GM12878 (cell line): ENCODE measurements around the gene PIWIL4.

Experiments
- CTCF ChIP-seq, 3 experiments: IDR thresholded peaks in 2 of 3; conservative IDR thresholded peaks in 1 of 3; 2 replicates each; pipeline ENCODE4 v1.5.1; 2011; ENCODE audit warnings: low read depth in 3 of 3, low read length in 3 of 3, mild to moderate bottlenecking in 3 of 3, control low read depth in 2 of 3, moderate library complexity in 2 of 3, inconsistent platforms in 1 of 3, mixed read lengths in 1 of 3; ENCODE audit not compliant: control insufficient read depth in 2 of 3, insufficient read depth in 1 of 3; ENCODE audit errors: extremely low read depth in 1 of 3
- EGR1 ChIP-seq, 2 experiments: IDR thresholded peaks; 1 replicate in 1 of 2; 2 replicates in 1 of 2; pipeline ENCODE4 v1.6.1; 2011 to 2012; ENCODE audit warnings: low read depth in 2 of 2, low read length in 2 of 2, borderline replicate concordance in 1 of 2, mild to moderate bottlenecking in 1 of 2, moderate library complexity in 1 of 2
- FOXM1 ChIP-seq: IDR thresholded peaks from 2 replicates; pipeline ENCODE4 v1.6.1; 2012; ENCODE audit warnings: low read depth, mild to moderate bottlenecking, inconsistent platforms, low read length, moderate library complexity
- HCFC1 ChIP-seq: fragments of 150-350 bp; IDR thresholded peaks from 2 replicates; pipeline ENCODE4 v1.6.1; 2014; ENCODE audit warnings: low read length
- IKZF2 ChIP-seq, 2 experiments: fragments of 450-650 bp; IDR thresholded peaks; 2 replicates each; pipeline ENCODE4 v1.6.1; 2017; ENCODE audit warnings: mild to moderate bottlenecking in 2 of 2, moderate library complexity in 2 of 2
- POLR2AphosphoS2 ChIP-seq: IDR thresholded peaks from 2 replicates; pipeline ENCODE4 v1.6.1; 2011; ENCODE audit warnings: low read depth, mild to moderate bottlenecking, low read length, improper control_type of control experiment, moderate library complexity
- POLR2AphosphoS5 ChIP-seq: IDR thresholded peaks from 2 replicates; pipeline ENCODE4 v1.6.1; 2011; ENCODE audit warnings: mild to moderate bottlenecking, low read length, inconsistent platforms
- RELA ChIP-seq: fragments of 450-650 bp; IDR thresholded peaks from 2 replicates; pipeline ENCODE4 v1.8.0; 2014; ENCODE audit warnings: borderline replicate concordance; ENCODE audit not compliant: partially characterized antibody
- REST ChIP-seq: IDR thresholded peaks from 2 replicates; pipeline ENCODE4 v1.6.1; 2012; ENCODE audit warnings: mild to moderate bottlenecking, low read depth, low read length
- RFX5 ChIP-seq: IDR thresholded peaks from 2 replicates; pipeline ENCODE4 v1.6.1; 2011; ENCODE audit warnings: low read depth, low read length, improper control_type of control experiment
- YBX1 ChIP-seq: fragments of 450-650 bp; IDR thresholded peaks from 2 replicates; pipeline ENCODE4 v1.6.1; 2016; ENCODE audit warnings: antibody characterized with exemption
- YY1 ChIP-seq: IDR thresholded peaks from 2 replicates; pipeline ENCODE4 v1.6.1; 2011; ENCODE audit warnings: low read depth, mild to moderate bottlenecking, low read length
- ZBTB33 ChIP-seq: fragments of 450-650 bp; IDR thresholded peaks from 2 replicates; pipeline ENCODE4 v1.6.1; 2017; ENCODE audit warnings: mild to moderate bottlenecking

- TF ChIP-seq CTCF (IDR thresholded peaks at IDR 0.05 in 2 of 3, conservative IDR thresholded peaks at IDR 0.05 in 1 of 3; ENCODE audit: control insufficient read depth in 2 of 3, extremely low read depth in 1 of 3, insufficient read depth in 1 of 3, low read depth in 3 of 3, low read length in 3 of 3) (no peak), FOXM1 (no peak), RFX5 (no peak), ZBTB33 (no peak), EGR1 (IDR thresholded peaks at IDR 0.05; ENCODE audit: borderline replicate concordance in 1 of 2, low read depth in 2 of 2, low read length in 2 of 2) (no peak), POLR2AphosphoS5 (no peak), RELA (no peak), YY1 (no peak), YBX1 (no peak), REST (no peak), POLR2AphosphoS2 (no peak), IKZF2 (IDR thresholded peaks at IDR 0.05) (no peak), HCFC1 (no peak)
Measured at GRCh38 chr11:94656968-94657367, 89.8 kb downstream of the PIWIL4 start.
